ENCODE data around the gene IL6.

- no peak for TF ChIP-seq EGR1 (IDR thresholded peaks at IDR 0.05; ENCODE audit: borderline replicate concordance, low read depth, low read length)
- no peak for TF ChIP-seq PHF8 (conservative IDR thresholded peaks at IDR 0.05; ENCODE audit: low read depth, low read length)
- TF ChIP-seq CTCF (IDR thresholded peaks at IDR 0.05; ENCODE audit: control extremely low read depth in 1 of 3, insufficient read depth in 1 of 3, low read depth in 1 of 3, low read length in 3 of 3): no peak
- no peak for TF ChIP-seq TEAD4 (IDR thresholded peaks at IDR 0.05; ENCODE audit: low read depth, low read length)
- no peak for TF ChIP-seq EZH2 (IDR thresholded peaks at IDR 0.05; ENCODE audit: low read depth, low read length, severe bottlenecking)
- no peak for TF ChIP-seq USF2 (IDR thresholded peaks at IDR 0.05; ENCODE audit: low read length)
- TF ChIP-seq POLR2A (IDR thresholded peaks at IDR 0.05; ENCODE audit: control extremely low read depth in 1 of 2, low read depth in 2 of 2, low read length in 2 of 2): no peak
- no peak for TF ChIP-seq TAF1 (IDR thresholded peaks at IDR 0.05; ENCODE audit: low read depth, low read length)
- no peak for TF ChIP-seq SP2 (IDR thresholded peaks at IDR 0.05; ENCODE audit: low read length)
- TF ChIP-seq POLR2AphosphoS5 (IDR thresholded peaks at IDR 0.05; ENCODE audit: low read depth, low read length): no peak
- no peak for TF ChIP-seq SIN3A (conservative IDR thresholded peaks at IDR 0.05 in 1 of 2, IDR thresholded peaks at IDR 0.05 in 1 of 2; ENCODE audit: low read depth in 1 of 2, low read length in 2 of 2)
Measured at GRCh38 chr7:22720791-22721786, 5.9 kb upstream of the IL6 start.
